Keratinocyte (primary cell): Measurements from ENCODE around the gene PLAA. TPM values are rescaled to one million over a fixed set of nuclear protein-coding genes. Genes with fewer than 3 reads are reported as not detected.

Source experiments
- DNase-seq: peaks from one replicate; pipeline ENCODE4 v3.0.0-alpha.2; 2011; ENCODE audit warnings: low read depth, missing footprints, low spot score
- FAIRE-seq: peaks from 2 replicates; lab custom pipeline; 2011; peaks lifted over from hg19 to GRCh38; lab: Jason Lieb, UNC
- H2AFZ ChIP-seq: 2 replicates; pipeline ENCODE4 v1.6.0; 2012; ENCODE audit warnings: low read length, control low read depth, inconsistent platforms; ENCODE audit not compliant: control insufficient read depth
- H3K27ac ChIP-seq: 2 replicates; pipeline ENCODE4 v1.5.1; 2011; ENCODE audit warnings: low read length; ENCODE audit not compliant: control insufficient read depth, insufficient read depth
- H3K27me3 ChIP-seq: 3 replicates; pipeline ENCODE4 v1.6.0; 2011; ENCODE audit warnings: low read length; ENCODE audit not compliant: control insufficient read depth, insufficient read depth; ENCODE audit errors: extremely low read depth
- H3K36me3 ChIP-seq, 2 experiments: 2 replicates in 1 of 2; 3 replicates in 1 of 2; pipeline ENCODE4 v1.5.1; 2011; ENCODE audit warnings: low read length in 2 of 2, mild to moderate bottlenecking in 1 of 2; ENCODE audit not compliant: control insufficient read depth in 2 of 2, insufficient read depth in 2 of 2; ENCODE audit errors: extremely low read depth in 1 of 2
- H3K4me1 ChIP-seq: 3 replicates; pipeline ENCODE4 v1.5.1; 2011; ENCODE audit warnings: low read length; ENCODE audit not compliant: control insufficient read depth, insufficient read depth; ENCODE audit errors: extremely low read depth
- H3K4me2 ChIP-seq: 3 replicates; pipeline ENCODE4 v1.6.0; 2011; ENCODE audit warnings: low read depth, low read length; ENCODE audit not compliant: control insufficient read depth, insufficient read depth; ENCODE audit errors: extremely low read depth
- H3K4me3 ChIP-seq, 3 experiments: fragments of 200-600 bp in 1 of 3; sonication (generic) in 1 of 3; 2 replicates in 2 of 3; 3 replicates in 1 of 3; pipeline ENCODE4 v1.5.1; 2011 to 2016; ENCODE audit warnings: low read length in 3 of 3, mild to moderate bottlenecking in 3 of 3, control low read depth in 2 of 3, inconsistent platforms in 1 of 3, low read depth in 1 of 3, mixed read lengths in 1 of 3, mixed run types in 1 of 3, moderate library complexity in 1 of 3; ENCODE audit not compliant: control insufficient read depth in 2 of 3, insufficient read depth in 2 of 3; ENCODE audit errors: extremely low read depth in 1 of 3
- H3K79me2 ChIP-seq: 2 replicates; pipeline ENCODE4 v1.6.0; 2012; ENCODE audit warnings: low read length; ENCODE audit not compliant: control insufficient read depth, insufficient read depth
- H3K9ac ChIP-seq: 3 replicates; pipeline ENCODE4 v1.6.0; 2011; ENCODE audit warnings: low read length; ENCODE audit not compliant: control insufficient read depth, insufficient read depth; ENCODE audit errors: extremely low read depth
- H3K9me1 ChIP-seq: 3 replicates; pipeline ENCODE4 v1.6.0; 2011; ENCODE audit warnings: low read length; ENCODE audit not compliant: control insufficient read depth, insufficient read depth; ENCODE audit errors: extremely low read depth
- H3K9me3 ChIP-seq: 2 replicates; pipeline ENCODE4 v1.5.1; 2012; ENCODE audit warnings: low read depth, low read length; ENCODE audit not compliant: control insufficient read depth
- H4K20me1 ChIP-seq: 3 replicates; pipeline ENCODE4 v1.6.0; 2011; ENCODE audit warnings: low read length; ENCODE audit not compliant: control insufficient read depth, insufficient read depth; ENCODE audit errors: extremely low read depth
- EZH2 ChIP-seq: IDR thresholded peaks from one replicate; pipeline ENCODE4 v1.6.1; 2012; ENCODE audit warnings: inconsistent platforms, mild to moderate bottlenecking, low read length, moderate library complexity
- dilution Hi-C: fragments of 300-500 bp; cut with MboI; formaldehyde crosslinking; loops from one replicate; pipeline ENCODE4 v1.7.0; 2020; ENCODE audit warnings: low sequenced_read_pairs; ENCODE audit not compliant: extremely low pct_ligation_motif_present
- polyA plus RNA-seq, 5 experiments: library from polyadenylated mRNA; depleted of rRNA in 3 of 5; stranded (reverse) in 3 of 5; stranded (forward) in 1 of 5; unstranded in 1 of 5; fragments of >200 nt; gene quantifications; 1 replicate in 1 of 5; 2 replicates in 3 of 5; 3 replicates in 1 of 5; pipeline versions ENCODE4 v1.2.1 to v1.2.3, GENCODE V29; 2011 to 2012; ENCODE audit warnings: missing spikeins in 2 of 5, low read depth in 1 of 5, low replicate concordance in 1 of 5
- TF ChIP-seq, protein P1 (sequence below), 3 experiments: IDR thresholded peaks in 1 of 3; conservative IDR thresholded peaks in 1 of 3; optimal IDR thresholded peaks in 1 of 3; 2 replicates in 2 of 3; 3 replicates in 1 of 3; pipeline versions ENCODE3 to v1.5.1; 2011; ENCODE audit warnings: low read length in 3 of 3, mild to moderate bottlenecking in 3 of 3, moderate library complexity in 2 of 3, control low read depth in 1 of 3, inconsistent platforms in 1 of 3; ENCODE audit not compliant: insufficient read depth in 2 of 3; ENCODE audit errors: extremely low read depth in 1 of 3

PLAA gene
- polyA plus RNA-seq, 1 donor (not counting 4 experiments of a cell fraction or from before 2014, with no cell fraction given): 30.3 TPM

DNA sequence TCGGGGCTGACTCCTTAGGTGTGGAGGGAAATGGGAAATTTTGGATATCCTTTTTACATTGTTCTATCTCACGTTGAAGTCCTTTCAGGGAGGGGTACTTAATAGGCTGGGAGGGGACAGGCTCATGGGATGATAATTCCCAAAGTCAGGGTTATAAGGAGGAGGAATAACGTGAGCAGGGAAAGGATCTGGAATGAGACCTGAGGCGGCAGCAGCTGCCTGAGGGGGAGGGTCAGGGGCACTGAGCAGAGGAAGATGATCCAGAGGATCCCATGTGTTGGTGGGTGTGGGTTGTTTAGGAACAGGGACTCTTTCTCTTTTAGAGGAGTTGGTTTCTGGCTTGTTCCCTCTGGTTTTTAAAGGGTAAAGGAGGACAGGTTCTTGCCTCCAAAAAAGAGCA lies 27.9 kb upstream of the PLAA start:
- Histone ChIP-seq H3K4me3 (no peak overlapping the region), H3K36me3 (no peaks in the 10 kb centered on the region), H3K9me1 (no peaks in the 10 kb centered on the region), H3K27ac (no peak overlapping the region), H3K9ac (no peak overlapping the region), H4K20me1 (no peaks in the 10 kb centered on the region), H3K27me3 (no peaks in the 10 kb centered on the region), H3K79me2 (no peaks in the 10 kb centered on the region), H3K4me2 (no peak overlapping the region), H2AFZ (no peak overlapping the region), H3K9me3 (no peaks in the 10 kb centered on the region), H3K4me1 (peaks cover 8% of the 10 kb centered on the region)
- no peak for TF ChIP-seq EZH2
- TF ChIP-seq, protein P1, sequence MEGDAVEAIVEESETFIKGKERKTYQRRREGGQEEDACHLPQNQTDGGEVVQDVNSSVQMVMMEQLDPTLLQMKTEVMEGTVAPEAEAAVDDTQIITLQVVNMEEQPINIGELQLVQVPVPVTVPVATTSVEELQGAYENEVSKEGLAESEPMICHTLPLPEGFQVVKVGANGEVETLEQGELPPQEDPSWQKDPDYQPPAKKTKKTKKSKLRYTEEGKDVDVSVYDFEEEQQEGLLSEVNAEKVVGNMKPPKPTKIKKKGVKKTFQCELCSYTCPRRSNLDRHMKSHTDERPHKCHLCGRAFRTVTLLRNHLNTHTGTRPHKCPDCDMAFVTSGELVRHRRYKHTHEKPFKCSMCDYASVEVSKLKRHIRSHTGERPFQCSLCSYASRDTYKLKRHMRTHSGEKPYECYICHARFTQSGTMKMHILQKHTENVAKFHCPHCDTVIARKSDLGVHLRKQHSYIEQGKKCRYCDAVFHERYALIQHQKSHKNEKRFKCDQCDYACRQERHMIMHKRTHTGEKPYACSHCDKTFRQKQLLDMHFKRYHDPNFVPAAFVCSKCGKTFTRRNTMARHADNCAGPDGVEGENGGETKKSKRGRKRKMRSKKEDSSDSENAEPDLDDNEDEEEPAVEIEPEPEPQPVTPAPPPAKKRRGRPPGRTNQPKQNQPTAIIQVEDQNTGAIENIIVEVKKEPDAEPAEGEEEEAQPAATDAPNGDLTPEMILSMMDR (optimal IDR thresholded peaks at IDR 0.05 in 1 of 3, IDR thresholded peaks at IDR 0.05 in 1 of 3, conservative IDR thresholded peaks at IDR 0.05 in 1 of 3; ENCODE audit: extremely low read depth in 1 of 3, insufficient read depth in 2 of 3, low read length in 3 of 3): no peak
- FAIRE-seq (no peak), DNase-seq (no peak)
- dilution Hi-C loops: no loop called here

- Histone ChIP-seq H3K27me3 (no peaks in the 10 kb centered on the region), H3K9me1 (no peaks in the 10 kb centered on the region), H3K4me1 (peaks cover 8% of the 10 kb centered on the region), H3K4me2 (no peak overlapping the region), H3K4me3 (no peak overlapping the region), H4K20me1 (no peaks in the 10 kb centered on the region), H3K27ac (no peak overlapping the region), H3K9me3 (no peaks in the 10 kb centered on the region), H3K9ac (no peak overlapping the region), H3K36me3 (no peaks in the 10 kb centered on the region), H3K79me2 (no peaks in the 10 kb centered on the region), H2AFZ (no peak overlapping the region)
- TF ChIP-seq EZH2: no peak
- TF ChIP-seq, protein P1 (optimal IDR thresholded peaks at IDR 0.05 in 1 of 3, IDR thresholded peaks at IDR 0.05 in 1 of 3, conservative IDR thresholded peaks at IDR 0.05 in 1 of 3; ENCODE audit: extremely low read depth in 1 of 3, insufficient read depth in 2 of 3, low read length in 3 of 3): no peak
- DNase-seq (no peak), FAIRE-seq (no peak)
- dilution Hi-C loops: no loop called here
These were observed 26.9 kb upstream of the PLAA start for GRCh38 chr9:26973989-26974388.
